ENCODE results near the gene STMP1.

GRCh38 chr7:135645296-135645904, 16.9 kb upstream of the STMP1 start:
- TF ChIP-seq CTCF (IDR thresholded peaks at IDR 0.05) = peak; percentile 56 to 79 (median 70)
- TF ChIP-seq POLR2A (IDR thresholded peaks at IDR 0.05) = no peak
